ACHN (cell line): ENCODE results near the gene SPATA4.
A peak's percentile ranks its signal among the peaks of the same experiment; 100 is the strongest.

Experiments used
- DNase-seq: peaks from one replicate; pipeline ENCODE4 v3.0.0-alpha.2; 2015
- in situ Hi-C: cut with HindIII; loops from 2 replicates; pipeline ENCODE4 v1.10.0; 2017; ENCODE audit warnings: low sequenced_read_pairs, low pct_ligation_motif_present, low pct_unique_long_range_greater_than_20kb

Gene SPATA4

DNA sequence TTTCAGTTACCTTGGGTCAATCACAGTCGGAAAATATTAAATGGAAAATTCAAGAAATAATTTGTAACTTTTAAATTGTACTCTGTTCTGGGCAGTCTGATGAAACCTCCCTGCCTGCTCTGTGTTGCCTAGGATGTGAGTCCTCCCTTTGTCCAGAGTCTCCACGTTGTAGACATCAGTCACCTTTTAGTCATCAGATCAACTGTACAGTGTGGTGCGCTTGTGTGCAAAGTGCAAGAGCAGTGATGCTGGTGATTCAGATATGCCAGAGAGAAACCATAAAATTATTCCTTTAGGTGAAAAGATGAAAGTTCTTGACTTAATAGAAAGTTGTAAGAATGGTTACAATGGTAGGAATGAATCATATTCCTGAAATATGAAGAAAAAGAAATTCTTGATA, 1.4 kb downstream of the SPATA4 start:
- no peak for DNase-seq
- in situ Hi-C loops = no loop called here

GRCh38 chr4:176193126-176193525, 2.3 kb downstream of the SPATA4 start:
- DNase-seq = no peak
- in situ Hi-C loops = no loop called here

- DNase-seq = peak; percentile 8
- in situ Hi-C loops = no loop called here
Observed at GRCh38 chr4:176191974-176192373, 3.4 kb downstream of the SPATA4 start.

DNA sequence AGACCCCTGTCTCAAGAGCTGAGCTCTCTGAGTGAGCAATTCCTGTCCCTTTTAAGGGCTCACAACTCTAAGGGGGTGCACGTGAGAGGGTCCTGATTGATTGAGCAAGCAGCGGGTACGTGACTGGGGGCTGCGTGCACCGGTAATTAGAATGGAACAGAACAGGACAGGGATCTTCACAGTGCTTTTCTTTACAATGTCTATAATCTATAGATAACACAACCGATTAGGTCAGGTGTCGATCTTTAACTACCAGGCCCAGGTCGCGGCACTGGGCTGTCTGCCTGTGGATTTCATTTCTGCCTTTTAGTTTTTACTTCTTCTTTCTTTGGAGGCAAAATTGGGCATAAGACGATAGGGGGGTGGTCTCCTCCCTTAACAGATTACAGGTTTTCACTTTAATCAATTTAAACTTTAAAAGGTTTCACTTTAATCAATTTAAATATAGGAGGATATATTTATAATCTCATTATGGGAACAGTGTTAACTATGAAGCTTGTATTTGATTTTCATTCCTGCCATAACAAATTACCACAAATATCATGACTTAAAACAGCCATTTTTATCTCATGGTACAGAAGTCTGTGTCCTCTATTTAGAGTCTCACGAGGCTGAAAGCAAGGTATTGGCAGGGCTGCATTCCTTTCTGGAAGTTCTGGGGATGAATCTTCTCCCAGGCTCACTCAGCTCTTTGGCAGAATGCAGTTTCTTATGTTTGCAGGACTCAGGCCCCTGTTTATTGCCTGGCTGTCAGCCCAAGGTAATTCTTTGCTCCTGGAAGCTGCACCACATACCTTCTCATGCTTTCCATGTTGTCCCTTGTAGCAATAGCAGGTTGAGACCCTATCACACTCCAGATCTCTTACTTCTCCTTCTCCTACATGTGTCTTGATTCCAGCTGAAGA, 5.2 kb downstream of the SPATA4 start:
- in situ Hi-C loops = no loop called here

DNA sequence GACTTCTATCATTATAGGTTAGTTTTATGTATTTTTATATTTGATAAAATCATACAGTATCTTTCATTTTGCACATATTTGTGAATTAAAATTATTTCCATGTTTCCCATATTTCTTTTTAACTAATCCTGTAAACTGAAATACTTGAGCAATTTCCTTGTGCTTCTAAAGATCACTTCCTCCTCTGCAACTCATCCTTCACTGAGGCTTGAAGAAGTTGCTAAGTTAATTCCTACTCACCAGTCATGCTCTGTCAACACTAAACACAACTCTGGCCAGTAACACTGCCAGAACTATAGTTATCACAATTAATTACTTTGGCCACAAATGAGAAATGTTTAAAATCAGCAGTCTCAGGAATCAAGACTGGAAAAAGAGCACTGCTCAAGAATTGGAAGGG, 6.7 kb downstream of the SPATA4 start:
- in situ Hi-C loops = no loop called here
- DNase-seq = peak; percentile 19

More for the DNA sequence above, 5.2 kb downstream of the SPATA4 start:
- DNase-seq = no peak

DNA sequence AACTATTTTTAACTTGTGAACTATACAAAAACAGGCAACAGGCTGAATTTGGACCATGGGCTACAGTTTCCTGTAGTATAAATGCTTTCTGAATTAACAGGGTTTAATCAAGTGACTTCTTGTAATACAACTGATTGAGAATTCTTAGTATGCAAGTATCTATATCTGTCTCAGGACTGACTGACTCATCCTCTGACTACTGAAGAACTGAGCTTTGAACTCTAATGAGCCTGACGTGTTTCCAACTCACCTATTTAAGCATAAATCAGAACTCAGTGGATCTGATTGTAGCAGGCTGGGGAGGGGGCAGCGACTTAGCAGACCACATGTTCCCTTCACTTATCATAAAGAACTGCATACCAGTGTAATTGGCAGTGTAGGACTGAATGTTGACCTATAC, 7.8 kb downstream of the SPATA4 start:
- in situ Hi-C loops = no loop called here
- peak; percentile 57 for DNase-seq

DNA sequence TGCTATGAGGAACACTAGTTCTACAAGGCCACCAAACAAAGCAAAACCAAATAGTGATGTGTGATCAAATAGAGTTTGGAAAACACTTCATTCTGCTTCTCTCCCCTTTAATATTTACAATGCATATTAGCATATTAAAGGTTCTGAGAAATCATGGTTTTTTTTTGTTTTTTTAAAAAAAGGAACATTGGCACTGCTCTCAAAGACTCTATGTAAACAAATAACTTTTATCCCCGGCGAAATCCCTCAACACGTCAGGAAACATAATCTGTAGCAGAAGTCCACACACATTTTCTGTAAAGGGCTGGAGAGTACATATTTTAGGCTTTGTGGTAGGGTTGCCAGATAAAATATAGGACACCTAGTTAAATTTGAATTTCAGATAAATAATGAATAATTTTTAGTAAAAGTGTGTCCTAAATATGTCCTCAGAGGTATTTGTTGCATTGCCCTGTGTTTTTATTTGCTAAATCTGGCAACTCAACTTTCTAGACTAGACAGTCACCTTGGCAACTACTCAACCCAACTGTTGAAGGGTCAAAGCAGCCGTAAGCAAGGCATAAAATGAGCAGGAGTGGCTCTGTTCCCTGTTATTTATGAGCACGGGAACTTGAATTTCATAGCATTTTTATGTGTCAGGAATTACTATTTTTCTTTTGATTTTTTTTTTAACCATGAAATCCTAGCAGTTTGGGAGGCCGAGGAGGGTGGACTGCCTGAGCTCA, 8.6 kb downstream of the SPATA4 start:
- in situ Hi-C loops = no loop called here

DNA sequence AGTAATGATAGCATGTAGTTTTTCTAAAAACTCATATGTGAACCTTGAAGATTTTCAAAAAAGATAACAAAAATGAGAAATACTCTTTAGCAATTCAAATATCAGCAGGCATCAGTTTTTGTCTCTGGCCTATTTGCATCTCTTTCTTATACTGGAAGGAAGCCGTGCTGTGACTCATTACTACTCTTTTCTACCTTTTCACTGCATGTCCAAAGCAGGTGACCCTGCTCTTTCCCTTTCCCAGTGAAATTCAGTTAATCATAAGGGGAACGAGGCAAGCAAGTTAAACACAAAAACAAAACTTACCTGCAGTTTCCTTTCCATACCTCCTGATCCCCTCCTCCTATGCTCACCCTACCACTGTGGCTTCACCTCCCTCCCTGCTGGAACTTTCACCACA, 9.3 kb downstream of the SPATA4 start:
- DNase-seq = no peak
- in situ Hi-C loops = no loop called here

More for the DNA sequence above, 8.6 kb downstream of the SPATA4 start:
- no peak for DNase-seq

- no peak for DNase-seq
- in situ Hi-C loops = no loop called here
Observed at GRCh38 chr4:176185051-176185450, 10.3 kb downstream of the SPATA4 start.

DNA sequence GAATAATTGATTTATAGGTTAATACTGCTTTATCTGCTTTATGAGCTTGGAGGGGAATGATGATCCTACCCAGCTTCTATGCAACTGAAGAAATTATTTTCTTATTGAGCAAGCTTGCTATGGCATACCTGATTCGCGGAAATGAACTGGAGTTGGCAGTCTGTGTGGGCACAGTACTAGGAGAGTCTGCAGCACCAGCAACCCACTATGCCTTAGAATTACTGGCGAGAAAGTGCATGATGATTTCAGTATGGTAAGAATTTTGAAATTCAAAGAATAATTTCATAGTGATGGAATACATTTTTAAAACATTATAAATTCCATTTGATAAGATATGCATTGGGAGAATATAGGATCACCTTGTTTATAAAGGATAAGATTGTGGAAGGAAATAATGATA, 32.3 kb downstream of the SPATA4 start:
- in situ Hi-C loops = no loop called here
- DNase-seq = no peak

GRCh38 chr4:176156656-176157055, 38.7 kb downstream of the SPATA4 start:
- in situ Hi-C loops = no loop called here
- DNase-seq = no peak

GRCh38 chr4:176153124-176153523, 42.3 kb downstream of the SPATA4 start:
- DNase-seq = no peak
- in situ Hi-C loops = no loop called here

GRCh38 chr4:176150704-176151103, 44.7 kb downstream of the SPATA4 start:
- no peak for DNase-seq
- in situ Hi-C loops = no loop called here

DNA sequence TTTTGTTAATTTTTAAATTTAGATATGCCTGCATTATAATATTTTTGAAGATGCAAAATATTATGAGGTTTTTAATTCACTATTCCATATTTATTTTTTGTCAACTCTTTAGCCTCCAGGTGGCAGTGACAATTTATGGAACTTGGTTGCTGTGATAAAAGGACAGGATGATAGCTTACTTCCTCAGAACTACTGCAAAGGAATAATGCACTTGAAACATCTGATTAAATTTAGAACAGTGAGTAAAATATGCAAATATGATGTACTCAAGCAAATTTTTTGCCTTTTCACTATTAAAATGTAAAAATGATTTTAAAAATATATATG, 45.1 kb downstream of the SPATA4 start:
- peak; percentile 46 for DNase-seq
- in situ Hi-C loops = no loop called here

DNA sequence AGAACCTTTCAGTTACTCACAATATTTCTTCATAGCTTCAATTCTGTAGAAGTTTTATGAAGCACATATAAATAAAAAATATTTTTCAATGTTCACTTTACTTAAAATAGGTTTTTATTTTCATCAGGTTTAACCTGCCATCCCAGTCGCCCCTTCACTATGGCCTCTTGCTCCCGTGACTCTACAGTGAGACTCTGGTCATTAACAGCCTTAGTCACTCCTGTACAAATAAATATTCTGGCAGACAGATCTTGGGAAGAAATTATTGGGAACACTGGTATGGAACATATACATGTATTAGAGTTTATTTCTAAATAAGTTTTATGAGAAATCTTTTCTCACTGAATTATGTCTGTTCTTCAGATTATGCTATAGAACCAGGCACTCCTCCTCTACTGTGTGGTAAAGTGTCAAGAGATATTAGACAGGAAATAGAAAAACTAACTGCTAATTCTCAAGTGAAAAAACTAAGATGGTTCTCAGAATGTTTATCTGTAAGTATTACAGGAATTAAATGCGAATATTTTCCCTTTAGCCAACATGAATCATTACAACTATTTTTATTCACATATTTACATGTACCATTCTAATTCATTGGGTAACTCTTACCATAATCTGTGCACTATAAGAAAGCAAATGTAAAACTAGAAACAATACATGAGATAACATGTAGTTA, 45.6 kb downstream of the SPATA4 start:
- no peak for DNase-seq
- in situ Hi-C loops = no loop called here

DNA sequence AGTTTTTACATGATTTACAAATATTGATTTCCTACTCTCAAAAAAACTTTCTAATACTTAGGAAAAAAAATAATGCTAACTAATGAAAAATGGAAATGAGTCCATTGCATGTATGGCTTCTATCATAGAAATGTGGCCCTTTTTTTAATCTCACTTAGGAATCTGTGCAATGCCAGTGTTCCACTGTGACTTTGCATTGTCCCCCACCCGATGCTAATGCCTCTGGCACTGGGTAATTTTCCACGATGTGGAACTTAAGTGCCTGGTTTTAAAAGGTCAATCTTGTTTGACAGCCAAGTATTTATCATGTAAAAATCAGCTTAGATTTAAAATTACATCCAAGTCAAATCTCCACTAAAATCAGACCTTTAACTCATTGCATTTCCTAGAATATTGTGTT, 53.1 kb downstream of the SPATA4 start:
- no peak for DNase-seq
- in situ Hi-C loops = no loop called here

GRCh38 chr4:176139518-176139917, 55.9 kb downstream of the SPATA4 start:
- in situ Hi-C loops = no loop called here
- DNase-seq = no peak

DNA sequence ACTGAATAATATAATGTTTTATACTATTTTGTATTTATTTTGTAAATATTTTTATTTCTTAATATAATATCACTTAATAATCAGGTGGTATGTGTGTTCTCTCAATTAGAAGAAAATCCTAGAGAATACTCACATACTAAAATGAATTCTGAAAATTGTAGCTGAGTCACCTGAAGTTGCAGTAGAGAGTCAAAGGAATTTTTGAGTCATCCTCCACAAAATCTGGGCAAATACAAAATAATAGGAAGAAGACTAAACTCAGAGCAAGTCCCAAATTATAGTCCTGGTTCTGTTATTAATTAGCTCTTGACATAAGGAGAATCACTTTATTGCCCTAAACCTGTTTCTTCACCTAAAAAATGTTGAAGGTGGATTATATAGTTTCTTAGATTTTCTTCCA, 57.8 kb downstream of the SPATA4 start:
- peak; percentile 20 for DNase-seq
- in situ Hi-C loops = no loop called here

DNA sequence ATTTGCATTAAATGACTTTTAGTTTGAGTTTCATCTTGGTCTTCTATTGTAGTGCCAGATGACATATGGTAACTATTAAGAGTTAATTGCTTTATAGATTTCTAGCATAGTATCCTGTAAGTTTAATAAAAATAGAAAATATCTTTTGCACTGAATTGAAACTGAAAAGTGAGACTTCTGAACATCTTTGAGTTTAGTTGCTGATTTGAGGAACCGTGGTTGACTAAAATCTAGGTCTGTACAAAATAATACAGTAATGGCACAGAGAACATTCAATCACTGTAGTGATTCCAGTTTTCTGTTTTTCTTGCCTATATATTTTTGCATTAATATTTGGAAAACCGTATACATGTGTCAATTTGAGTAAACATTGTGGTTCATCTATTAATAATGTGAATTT, 60.7 kb downstream of the SPATA4 start:
- in situ Hi-C loops = no loop called here
- no peak for DNase-seq
